GM23338 (cell line): ENCODE results near the gene CASQ2. TPM values are rescaled to one million over a fixed set of nuclear protein-coding genes. Genes with fewer than 3 reads are reported as not detected.

Experiments
- ATAC-seq: fragments of 200-7000 bp; cut with Tn5 transposase; 3 replicates; pipeline ENCODE4 v1.9.1; 2020
- DNase-seq: peaks from one replicate; pipeline ENCODE4 v3.0.0-alpha.2; 2015; ENCODE audit warnings: low spot score
- H2AFZ ChIP-seq: fragments of 200-600 bp; sonication (generic); 2 replicates; pipeline ENCODE4 v1.8.0; 2016; ENCODE audit warnings: antibody characterized with exemption, mild to moderate bottlenecking, moderate library complexity
- H3F3A ChIP-seq: fragments of 200-600 bp; sonication (generic); replicated peaks from 2 replicates; pipeline ENCODE4 v1.8.0; 2017; ENCODE audit warnings: antibody characterized with exemption, mixed run types, low read depth
- H3K27ac ChIP-seq: fragments of 200-600 bp; sonication (generic); 2 replicates; pipeline ENCODE4 v1.6.1; 2016; ENCODE audit warnings: low read depth
- H3K27me3 ChIP-seq: fragments of 200-600 bp; sonication (generic); 2 replicates; pipeline ENCODE4 v1.8.0; 2016; ENCODE audit warnings: mild to moderate bottlenecking, mixed run types, moderate library complexity; ENCODE audit not compliant: insufficient read depth
- H3K36me3 ChIP-seq: fragments of 200-600 bp; sonication (generic); 2 replicates; pipeline ENCODE4 v1.8.0; 2016; ENCODE audit warnings: mild to moderate bottlenecking; ENCODE audit not compliant: insufficient read depth
- H3K4me1 ChIP-seq: fragments of 200-600 bp; sonication (generic); 2 replicates; pipeline ENCODE4 v1.8.0; 2016; ENCODE audit warnings: mild to moderate bottlenecking, moderate library complexity; ENCODE audit not compliant: insufficient read depth
- H3K4me2 ChIP-seq: fragments of 200-600 bp; sonication (generic); 2 replicates; pipeline ENCODE4 v1.7.1; 2017; ENCODE audit warnings: mixed run types
- H3K4me3 ChIP-seq: fragments of 200-600 bp; sonication (generic); 2 replicates; pipeline ENCODE4 v1.6.1; 2016; ENCODE audit warnings: mixed run types
- H3K79me2 ChIP-seq: fragments of 200-600 bp; sonication (generic); replicated peaks from 2 replicates; pipeline ENCODE4 v1.8.0; 2017; ENCODE audit warnings: mild to moderate bottlenecking; ENCODE audit not compliant: insufficient read depth
- H3K9me2 ChIP-seq: fragments of 200-600 bp; sonication (generic); 2 replicates; pipeline ENCODE4 v1.8.0; 2017; ENCODE audit not compliant: insufficient read depth
- H4K20me1 ChIP-seq: fragments of 200-600 bp; sonication (generic); replicated peaks from 2 replicates; pipeline ENCODE4 v1.8.0; 2017; ENCODE audit warnings: mild to moderate bottlenecking; ENCODE audit not compliant: insufficient read depth
- H3K27ac Mint-ChIP-seq: 2 replicates; pipeline ENCODE4 v1.8.0; 2020; ENCODE audit warnings: inconsistent platforms, mild to moderate bottlenecking, moderate library complexity, mixed read lengths
- H3K27me3 Mint-ChIP-seq: 3 replicates; pipeline ENCODE4 v1.8.0; 2022; ENCODE audit warnings: low read depth, mild to moderate bottlenecking, moderate library complexity, mixed read lengths, inconsistent platforms; ENCODE audit not compliant: insufficient read depth, poor library complexity
- H3K36me3 Mint-ChIP-seq: 3 replicates; pipeline ENCODE4 v1.8.0; 2021; ENCODE audit warnings: low read depth, mild to moderate bottlenecking, inconsistent platforms, moderate library complexity, mixed read lengths
- H3K4me1 Mint-ChIP-seq: 3 replicates; pipeline ENCODE4 v1.8.0; 2020; ENCODE audit warnings: mild to moderate bottlenecking, inconsistent platforms, mixed read lengths
- H3K4me3 Mint-ChIP-seq: 3 replicates; pipeline ENCODE4 v1.8.0; 2021; ENCODE audit warnings: moderate library complexity, mild to moderate bottlenecking, inconsistent platforms, mixed read lengths
- H3K9me3 Mint-ChIP-seq: 3 replicates; pipeline ENCODE4 v1.8.0; 2020; ENCODE audit warnings: moderate library complexity, mild to moderate bottlenecking, inconsistent platforms, mixed read lengths
- CREB1 ChIP-seq: fragments of 250-450 bp; sonication (Bioruptor Pico); IDR thresholded peaks from 2 replicates; pipeline ENCODE4 v1.5.0; 2020; ENCODE audit warnings: low read depth, mild to moderate bottlenecking, moderate library complexity
- EZH2 ChIP-seq: fragments of 200-600 bp; sonication (generic); IDR thresholded peaks from one replicate; pipeline ENCODE4 v1.8.0; 2017; ENCODE audit warnings: antibody characterized with exemption, mild to moderate bottlenecking, low read depth; ENCODE audit not compliant: unreplicated experiment
- EZH2phosphoT487 ChIP-seq: fragments of 200-600 bp; sonication (generic); IDR thresholded peaks from one replicate; pipeline ENCODE4 v1.8.1; 2018; ENCODE audit warnings: antibody characterized with exemption; ENCODE audit not compliant: unreplicated experiment
- NANOG ChIP-seq: IDR thresholded peaks from 2 replicates; pipeline ENCODE4 v1.6.1; 2016; ENCODE audit warnings: antibody characterized with exemption, borderline replicate concordance
- POLR2AphosphoS5 ChIP-seq: IDR thresholded peaks from 2 replicates; pipeline ENCODE4 v1.6.1; 2016; ENCODE audit warnings: antibody characterized with exemption, low read depth
- REST ChIP-seq: IDR thresholded peaks from one replicate; pipeline ENCODE4 v1.6.1; 2018; ENCODE audit warnings: antibody characterized with exemption; ENCODE audit not compliant: unreplicated experiment
- STAT1 ChIP-seq: IDR thresholded peaks from one replicate; pipeline ENCODE4 v1.6.1; 2016; ENCODE audit warnings: antibody characterized with exemption; ENCODE audit not compliant: unreplicated experiment
- ZNF462 ChIP-seq: fragments of 250-450 bp; sonication (Bioruptor Pico); IDR thresholded peaks from 2 replicates; pipeline ENCODE4 v1.5.0; 2020; ENCODE audit warnings: mild to moderate bottlenecking, moderate library complexity
- polyA plus RNA-seq: library from polyadenylated mRNA; unstranded; fragments of >200 nt; fragmentation: Nextera tagmentation; extraction: Ambion mirVana; gene quantifications from 2 replicates; pipeline ENCODE4 v1.2.1, GENCODE V29; 2016
- total RNA-seq: library from RNA; depleted of rRNA; stranded (reverse); fragments of >200 nt; shearing (Covaris generic); gene quantifications from 2 replicates; pipeline ENCODE4 v1.2.3, GENCODE V29; 2014
- TF ChIP-seq, protein P1 (sequence below): IDR thresholded peaks from 2 replicates; pipeline ENCODE4 v1.6.1; 2016; ENCODE audit warnings: antibody characterized with exemption

CASQ2 gene
- total and polyA plus RNA-seq, 2 experiments from 2014 or later, result not detected

GRCh38 chr1:115690972-115691371 lies 77.5 kb downstream of the CASQ2 start:
- H2AFZ ChIP-seq, result no peak overlapping the region
- no peak overlapping the region; the same call in 1 of the 2 replicates for H3K27ac Mint-ChIP-seq
- peaks cover 8% of the 10 kb centered on the region; the same call in 1 of the 2 replicates for H3K36me3 ChIP-seq
- no peak overlapping the region for H3K4me3 Mint-ChIP-seq
- H3K4me1 ChIP-seq, result no peaks in the 10 kb centered on the region
- no peaks in the 10 kb centered on the region for H4K20me1 ChIP-seq
- DNase-seq, result no peak
- H3K4me2 ChIP-seq, result no peak overlapping the region
- H3K4me3 ChIP-seq, result no peak overlapping the region
- H3K9me3 Mint-ChIP-seq, result no peaks in the 10 kb centered on the region
- H3K27me3 ChIP-seq, result no peaks in the 10 kb centered on the region
- no peak overlapping the region for H3K27ac ChIP-seq
- H3K9me2 ChIP-seq, result no peaks in the 10 kb centered on the region
- peaks cover 9% of the 10 kb centered on the region for H3K4me1 Mint-ChIP-seq
- peaks cover 13% of the 10 kb centered on the region for H3K36me3 Mint-ChIP-seq
- H3K79me2 ChIP-seq, result no peaks in the 10 kb centered on the region
- peaks cover 3% of the 10 kb centered on the region for H3K27me3 Mint-ChIP-seq
- TF ChIP-seq EZH2 (no peak), NANOG (no peak), EZH2phosphoT487 (no peak), STAT1 (no peak), CREB1 (CRISPR knock-in tag) (no peak), POLR2AphosphoS5 (no peak)
- TF ChIP-seq, protein P1, sequence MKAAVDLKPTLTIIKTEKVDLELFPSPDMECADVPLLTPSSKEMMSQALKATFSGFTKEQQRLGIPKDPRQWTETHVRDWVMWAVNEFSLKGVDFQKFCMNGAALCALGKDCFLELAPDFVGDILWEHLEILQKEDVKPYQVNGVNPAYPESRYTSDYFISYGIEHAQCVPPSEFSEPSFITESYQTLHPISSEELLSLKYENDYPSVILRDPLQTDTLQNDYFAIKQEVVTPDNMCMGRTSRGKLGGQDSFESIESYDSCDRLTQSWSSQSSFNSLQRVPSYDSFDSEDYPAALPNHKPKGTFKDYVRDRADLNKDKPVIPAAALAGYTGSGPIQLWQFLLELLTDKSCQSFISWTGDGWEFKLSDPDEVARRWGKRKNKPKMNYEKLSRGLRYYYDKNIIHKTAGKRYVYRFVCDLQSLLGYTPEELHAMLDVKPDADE, result no peak
- no peaks in the 10 kb centered on the region for H3F3A ChIP-seq
- ATAC-seq, result no peak

DNA sequence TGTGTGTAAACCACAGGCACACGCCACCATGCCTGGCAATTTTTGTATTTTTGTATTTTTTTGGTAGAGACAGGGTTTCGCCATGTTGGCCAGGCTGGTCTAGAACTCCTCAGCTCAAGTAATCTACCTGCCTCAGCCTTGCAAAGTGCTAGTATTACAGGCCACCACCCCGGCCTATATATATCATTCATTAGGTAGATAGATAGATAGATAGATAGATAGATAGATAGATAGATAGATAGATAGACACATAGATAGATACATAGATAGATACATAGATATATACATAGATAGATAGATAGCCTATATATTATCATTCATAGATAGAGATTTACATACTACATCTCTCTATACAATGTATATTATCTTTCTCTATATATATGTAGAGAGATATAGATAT lies 80.8 kb downstream of the CASQ2 start:
- Histone ChIP-seq H3K27ac (no peak overlapping the region), H3K79me2 (no peaks in the 10 kb centered on the region), H3F3A (no peaks in the 10 kb centered on the region), H3K4me3 (no peak overlapping the region), H3K36me3 (peaks cover 15% of the 10 kb centered on the region; the same call in 1 of the 2 replicates), H4K20me1 (0 out of 2 replicates have a peak, but pooled peaks cover 4% of the 10 kb centered on the region), H3K4me1 (no peaks in the 10 kb centered on the region), H2AFZ (no peak overlapping the region), H3K27me3 (no peaks in the 10 kb centered on the region), H3K4me2 (no peak overlapping the region), H3K9me2 (no peaks in the 10 kb centered on the region)
- H3K9me3 Mint-ChIP-seq, result no peaks in the 10 kb centered on the region
- H3K27me3 Mint-ChIP-seq, result peaks cover 5% of the 10 kb centered on the region
- no peaks in the 10 kb centered on the region; the same call in 2 of the 3 replicates for H3K4me1 Mint-ChIP-seq
- H3K27ac Mint-ChIP-seq, result no peak overlapping the region
- DNase-seq (no peak), ATAC-seq (no peak)
- H3K36me3 Mint-ChIP-seq, result peaks cover 30% of the 10 kb centered on the region
- H3K4me3 Mint-ChIP-seq, result no peak overlapping the region
- no peak for TF ChIP-seq ZNF462 (CRISPR knock-in tag)
- TF ChIP-seq NANOG, result no peak
- TF ChIP-seq EZH2phosphoT487, result no peak
- no peak for TF ChIP-seq POLR2AphosphoS5
- no peak for TF ChIP-seq REST
